ENCODE measurements around the gene CBR4.
"Not testable (repeated sequence)": the region's sequence is repeated elsewhere in the genome, so short reads cannot be mapped to it uniquely, and the experiment has no call there.

The CBR4 gene

DNA sequence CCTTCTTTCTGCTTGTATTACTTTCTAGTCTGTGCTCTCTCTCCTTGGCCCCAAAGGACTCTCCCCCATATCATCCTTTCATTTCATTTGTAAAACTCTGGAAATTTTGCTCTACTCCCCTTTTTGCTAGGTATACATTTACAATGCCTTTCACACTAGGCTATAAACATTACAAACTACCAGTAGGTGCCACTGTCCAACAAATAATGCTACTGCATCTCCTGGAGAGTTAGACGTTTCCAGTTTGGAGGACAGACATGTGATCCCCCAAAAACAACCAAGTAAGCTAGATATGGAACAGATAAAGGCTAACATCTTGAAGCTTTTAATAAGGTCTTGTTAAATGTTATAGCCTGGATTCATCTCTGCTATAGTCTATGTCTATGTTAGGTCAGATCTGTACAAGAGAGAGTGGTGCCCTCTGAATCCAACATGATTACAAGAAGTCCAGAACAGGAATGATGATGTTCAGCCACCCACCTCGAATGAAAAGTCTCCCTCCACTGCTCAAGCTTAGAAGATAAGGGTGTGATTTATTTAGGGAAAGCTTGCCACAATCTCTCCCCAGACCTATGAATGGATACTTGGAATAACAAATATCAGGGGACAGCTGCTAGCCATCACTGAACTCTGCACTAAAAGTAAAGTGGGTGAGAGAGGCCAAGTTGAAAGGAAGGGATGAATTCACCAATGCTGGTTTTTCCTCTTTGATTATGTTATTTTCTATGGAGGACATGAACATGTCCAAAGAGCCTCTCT is 14.3 kb downstream of the CBR4 start:
- H3K4me1 ChIP-seq (ENCODE audit: control insufficient read depth, low read depth, low read length), result no peaks in the 10 kb centered on the region
- H3K27ac ChIP-seq (ENCODE audit: low read depth, low read length), result no peak overlapping the region
- no peaks in the 10 kb centered on the region for H3K27me3 ChIP-seq (ENCODE audit: insufficient read depth, low read length, poor library complexity)
- no peaks in the 10 kb centered on the region for H3K79me1 ChIP-seq (ENCODE audit: low read length)
- H3K18ac ChIP-seq (ENCODE audit: low read length), result no peak overlapping the region
- H2AK5ac ChIP-seq (ENCODE audit: low read length), result no peak overlapping the region
- no peak overlapping the region for H3K23ac ChIP-seq (ENCODE audit: low read length)
- H3K4me3 ChIP-seq (ENCODE audit: low read length), result no peak overlapping the region
- no peak overlapping the region for H3K4ac ChIP-seq (ENCODE audit: low read depth, low read length)
- H2BK15ac ChIP-seq (replicated peaks; ENCODE audit: low read depth), result no peak overlapping the region
- H3K4me2 ChIP-seq (ENCODE audit: low read length), result no peak overlapping the region
- no CpG with 5 or more reads among the region's 2 CpGs for WGBS (ENCODE audit: extremely low coverage, insufficient coverage, low lambda C conversion rate)
- DNase-seq, result no peak
- no peak overlapping the region for H3K9ac ChIP-seq (ENCODE audit: low read length)
- no peak overlapping the region for H3K56ac ChIP-seq (ENCODE audit: low read length)
- H3K36me3 ChIP-seq (ENCODE audit: control insufficient read depth, insufficient read depth, low read length), result no peaks in the 10 kb centered on the region
- no peak overlapping the region for H4K5ac ChIP-seq (ENCODE audit: low read length)
- H2BK5ac ChIP-seq (ENCODE audit: low read length), result no peak overlapping the region
- no peaks in the 10 kb centered on the region for H3K79me2 ChIP-seq (ENCODE audit: control insufficient read depth, insufficient read depth, low read length)
- no peak overlapping the region for H4K8ac ChIP-seq (ENCODE audit: low read depth, low read length)
- no peak overlapping the region for H2BK120ac ChIP-seq (ENCODE audit: low read depth, low read length)

DNA sequence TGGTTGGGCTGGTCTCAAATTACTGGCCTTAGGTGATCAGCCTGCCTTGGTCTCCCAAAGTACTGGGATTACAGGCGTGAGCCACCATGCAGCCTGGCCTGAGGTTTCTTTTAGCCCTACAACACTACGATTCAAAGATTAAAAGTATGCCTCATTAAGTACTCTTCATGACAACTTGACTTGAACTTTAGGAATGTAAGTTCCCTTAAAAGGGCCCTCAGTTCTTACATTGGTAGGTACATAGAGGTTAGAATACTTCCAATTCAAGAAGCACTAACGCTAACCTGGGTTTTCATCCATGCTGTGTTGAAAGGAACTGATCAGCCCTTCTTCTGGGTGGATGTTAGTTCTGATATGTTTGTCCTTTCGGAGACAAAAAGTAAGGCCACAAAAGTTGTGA is 15.1 kb downstream of the CBR4 start:
- Histone ChIP-seq H3K79me2 (ENCODE audit: control insufficient read depth, insufficient read depth, low read length) (no peaks in the 10 kb centered on the region), H3K56ac (ENCODE audit: low read length) (no peak overlapping the region), H3K4me3 (ENCODE audit: low read length) (no peak overlapping the region), H3K9ac (ENCODE audit: low read length) (no peak overlapping the region), H4K5ac (ENCODE audit: low read length) (no peak overlapping the region), H3K27me3 (ENCODE audit: insufficient read depth, low read length, poor library complexity) (no peaks in the 10 kb centered on the region), H2AK5ac (ENCODE audit: low read length) (no peak overlapping the region), H3K4ac (ENCODE audit: low read depth, low read length) (no peak overlapping the region), H3K79me1 (ENCODE audit: low read length) (no peaks in the 10 kb centered on the region), H3K4me1 (ENCODE audit: control insufficient read depth, low read depth, low read length) (no peaks in the 10 kb centered on the region), H3K23ac (ENCODE audit: low read length) (no peak overlapping the region), H4K8ac (ENCODE audit: low read depth, low read length) (no peak overlapping the region), H2BK5ac (ENCODE audit: low read length) (no peak overlapping the region), H3K4me2 (ENCODE audit: low read length) (no peak overlapping the region), H3K18ac (ENCODE audit: low read length) (no peak overlapping the region), H3K36me3 (ENCODE audit: control insufficient read depth, insufficient read depth, low read length) (no peaks in the 10 kb centered on the region), H2BK120ac (ENCODE audit: low read depth, low read length) (no peak overlapping the region), H2BK15ac (replicated peaks; ENCODE audit: low read depth) (no peak overlapping the region), H3K27ac (ENCODE audit: low read depth, low read length) (no peak overlapping the region)
- WGBS (ENCODE audit: extremely low coverage, insufficient coverage, low lambda C conversion rate), result no CpG with 5 or more reads among the region's 4 CpGs
- DNase-seq, result no peak

DNA sequence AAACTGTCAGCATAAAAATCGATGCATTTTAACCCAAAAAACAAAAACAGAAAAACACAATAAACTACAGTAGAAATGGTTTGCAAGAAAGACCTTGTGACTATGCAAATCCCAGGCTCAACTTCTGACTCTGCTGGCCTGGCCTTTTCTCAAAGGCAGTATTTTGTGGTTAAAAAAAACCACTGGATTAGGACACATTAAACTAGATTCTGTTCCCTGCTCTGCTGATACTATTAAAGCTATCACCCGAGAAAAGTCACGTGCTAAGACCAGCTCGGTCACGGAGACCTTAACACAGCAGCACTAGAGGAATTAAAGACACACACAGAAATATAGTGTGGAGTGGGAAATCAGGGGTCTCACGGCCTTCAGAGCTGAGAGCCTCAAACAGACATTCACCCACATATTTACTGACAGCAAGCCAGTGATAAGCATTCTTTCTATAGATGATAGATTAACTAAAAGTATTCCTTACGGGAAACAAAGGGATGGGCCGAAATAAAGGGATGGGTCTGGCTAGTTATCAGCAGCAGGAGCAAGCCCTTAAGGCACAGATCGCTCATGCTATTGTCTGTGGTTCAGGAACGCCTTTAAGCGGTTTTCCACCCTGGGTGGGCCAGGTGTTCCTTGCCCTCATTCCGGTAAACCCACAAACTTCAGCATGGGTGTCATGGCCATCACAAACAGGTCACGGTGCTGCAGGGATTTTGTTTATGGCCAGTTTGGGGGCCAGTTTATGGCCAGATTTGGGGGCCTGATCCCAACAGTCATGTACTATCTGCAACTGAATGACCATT is 16.1 kb downstream of the CBR4 start:
- H3K27ac ChIP-seq (ENCODE audit: low read depth, low read length), result no peak overlapping the region

DNA sequence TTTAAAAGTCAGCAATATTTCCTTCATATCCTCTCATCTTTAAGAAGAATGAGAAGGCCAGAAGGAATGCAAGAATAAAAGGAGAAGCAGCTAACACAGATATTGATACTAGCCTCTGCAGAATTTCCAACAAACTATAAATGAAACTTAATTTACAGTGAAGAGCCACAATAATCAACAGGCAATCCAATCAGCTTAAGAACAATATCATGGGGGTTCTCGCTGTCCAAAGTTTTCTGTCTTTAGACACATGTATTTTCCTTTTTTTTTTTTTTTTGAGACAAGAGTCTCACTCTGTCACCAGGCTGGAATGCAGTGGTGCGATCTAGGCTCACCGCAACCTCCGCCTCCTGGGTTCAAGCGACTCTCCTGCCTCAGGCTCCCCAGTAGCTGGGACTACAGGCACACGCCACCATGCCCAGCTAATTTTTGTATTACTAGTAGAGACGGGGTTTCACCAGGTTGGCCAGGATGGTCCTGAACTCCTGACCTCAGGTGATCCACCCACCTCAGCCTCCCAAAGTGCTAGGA is 17.0 kb downstream of the CBR4 start:
- not testable (repeated sequence) for H3K9ac ChIP-seq (ENCODE audit: low read length); H3K36me3 ChIP-seq (ENCODE audit: control insufficient read depth, insufficient read depth, low read length); H3K27ac ChIP-seq (ENCODE audit: low read depth, low read length); H4K5ac ChIP-seq (ENCODE audit: low read length); H4K8ac ChIP-seq (ENCODE audit: low read depth, low read length); H3K18ac ChIP-seq (ENCODE audit: low read length); H3K23ac ChIP-seq (ENCODE audit: low read length); DNase-seq; H3K4me3 ChIP-seq (ENCODE audit: low read length); H2BK5ac ChIP-seq (ENCODE audit: low read length); H3K27me3 ChIP-seq (ENCODE audit: insufficient read depth, low read length, poor library complexity); H3K79me2 ChIP-seq (ENCODE audit: control insufficient read depth, insufficient read depth, low read length); H2BK15ac ChIP-seq (replicated peaks; ENCODE audit: low read depth); H3K4me2 ChIP-seq (ENCODE audit: low read length); H3K4ac ChIP-seq (ENCODE audit: low read depth, low read length); H3K56ac ChIP-seq (ENCODE audit: low read length); H3K4me1 ChIP-seq (ENCODE audit: control insufficient read depth, low read depth, low read length); H2AK5ac ChIP-seq (ENCODE audit: low read length); H2BK120ac ChIP-seq (ENCODE audit: low read depth, low read length); H3K79me1 ChIP-seq (ENCODE audit: low read length)
- whole genome bisulfite sequencing (ENCODE audit: extremely low coverage, insufficient coverage, low lambda C conversion rate), result no CpG with 5 or more reads among the region's 7 CpGs

More for the DNA sequence above, 16.1 kb downstream of the CBR4 start:
- Histone ChIP-seq H3K4me2 (ENCODE audit: low read length) (no peak overlapping the region), H3K4me3 (ENCODE audit: low read length) (no peak overlapping the region), H3K9ac (ENCODE audit: low read length) (no peak overlapping the region), H3K27me3 (ENCODE audit: insufficient read depth, low read length, poor library complexity) (no peaks in the 10 kb centered on the region), H2BK120ac (ENCODE audit: low read depth, low read length) (no peak overlapping the region), H4K5ac (ENCODE audit: low read length) (no peak overlapping the region), H3K23ac (ENCODE audit: low read length) (no peak overlapping the region), H3K36me3 (ENCODE audit: control insufficient read depth, insufficient read depth, low read length) (no peaks in the 10 kb centered on the region), H3K79me2 (ENCODE audit: control insufficient read depth, insufficient read depth, low read length) (no peaks in the 10 kb centered on the region), H3K18ac (ENCODE audit: low read length) (no peak overlapping the region), H3K56ac (ENCODE audit: low read length) (no peak overlapping the region), H2BK5ac (ENCODE audit: low read length) (no peak overlapping the region), H2AK5ac (ENCODE audit: low read length) (no peak overlapping the region), H3K4ac (ENCODE audit: low read depth, low read length) (no peak overlapping the region), H3K79me1 (ENCODE audit: low read length) (no peaks in the 10 kb centered on the region), H3K4me1 (ENCODE audit: control insufficient read depth, low read depth, low read length) (no peaks in the 10 kb centered on the region), H2BK15ac (replicated peaks; ENCODE audit: low read depth) (no peak overlapping the region), H4K8ac (ENCODE audit: low read depth, low read length) (no peak overlapping the region)
- no CpG with 5 or more reads among the region's 13 CpGs for WGBS (ENCODE audit: extremely low coverage, insufficient coverage, low lambda C conversion rate)
- DNase-seq, result peak; percentile 40

DNA sequence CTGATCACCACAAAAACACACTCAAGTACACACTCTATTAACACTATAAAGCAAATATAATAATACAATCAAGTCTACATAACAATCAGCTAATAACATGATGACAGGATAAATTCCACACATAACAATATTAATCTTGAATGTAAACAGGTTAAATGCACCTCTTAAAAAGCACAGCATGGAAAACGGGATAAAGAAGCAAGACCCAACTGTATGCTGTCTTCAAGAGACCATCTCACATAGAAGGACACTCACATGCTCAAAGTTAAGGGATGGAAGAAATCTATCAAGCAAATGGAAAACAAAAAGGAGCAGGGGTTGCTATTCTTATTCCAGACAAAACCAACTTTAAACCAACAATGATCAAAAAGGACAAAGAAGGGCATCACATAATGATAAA is 28.1 kb downstream of the CBR4 start:
- H3K27ac ChIP-seq (ENCODE audit: low read depth, low read length), result no peak overlapping the region
- H3K79me2 ChIP-seq (ENCODE audit: control insufficient read depth, insufficient read depth, low read length), result no peaks in the 10 kb centered on the region
- no peak overlapping the region for H2BK120ac ChIP-seq (ENCODE audit: low read depth, low read length)
- H2AK5ac ChIP-seq (ENCODE audit: low read length), result no peak overlapping the region
- H3K79me1 ChIP-seq (ENCODE audit: low read length), result peaks cover 2% of the 10 kb centered on the region
- no peak overlapping the region for H4K8ac ChIP-seq (ENCODE audit: low read depth, low read length)
- H3K4me2 ChIP-seq (ENCODE audit: low read length), result no peak overlapping the region
- H4K5ac ChIP-seq (ENCODE audit: low read length), result no peak overlapping the region
- H3K56ac ChIP-seq (ENCODE audit: low read length), result no peak overlapping the region
- H3K18ac ChIP-seq (ENCODE audit: low read length), result no peak overlapping the region
- no CpG with 5 or more reads among the region's 1 CpG for WGBS (ENCODE audit: extremely low coverage, insufficient coverage, low lambda C conversion rate)
- no peak overlapping the region for H2BK5ac ChIP-seq (ENCODE audit: low read length)
- H3K4me1 ChIP-seq (ENCODE audit: control insufficient read depth, low read depth, low read length), result no peaks in the 10 kb centered on the region
- H3K9ac ChIP-seq (ENCODE audit: low read length), result no peak overlapping the region
- H3K36me3 ChIP-seq (ENCODE audit: control insufficient read depth, insufficient read depth, low read length), result no peaks in the 10 kb centered on the region
- DNase-seq, result no peak
- H3K4me3 ChIP-seq (ENCODE audit: low read length), result no peak overlapping the region
- H3K27me3 ChIP-seq (ENCODE audit: insufficient read depth, low read length, poor library complexity), result no peaks in the 10 kb centered on the region
- H3K23ac ChIP-seq (ENCODE audit: low read length), result no peak overlapping the region
- no peak overlapping the region for H3K4ac ChIP-seq (ENCODE audit: low read depth, low read length)
- H2BK15ac ChIP-seq (replicated peaks; ENCODE audit: low read depth), result no peak overlapping the region
